OCI-LY3 (cell line): Measurements from ENCODE around the gene UST.

Source experiments
- H2AFZ ChIP-seq: fragments of 200-600, 300-600 bp; shearing (Covaris generic); 2 replicates; pipeline ENCODE4 v1.6.0; 2014; ENCODE audit warnings: antibody characterized with exemption, low read depth, low read length
- H3K27ac ChIP-seq: fragments of 200-600, 300-600 bp; sonication (generic); 2 replicates; pipeline ENCODE4 v1.5.1; 2014; ENCODE audit warnings: mild to moderate bottlenecking, low read length, moderate library complexity, mixed read lengths
- H3K27me3 ChIP-seq: fragments of 200-600, 300-600 bp; sonication (generic); 2 replicates; pipeline ENCODE4 v1.6.1; 2014; ENCODE audit warnings: low read depth, low read length, mixed read lengths
- H3K36me3 ChIP-seq: fragments of 200-600, 300-600 bp; sonication (generic); replicated peaks from 2 replicates; pipeline ENCODE3; 2014; ENCODE audit warnings: low read depth, low read length, mixed read lengths
- H3K4me1 ChIP-seq: fragments of 300-600, 200-600 bp; sonication (generic); 2 replicates; pipeline ENCODE4 v1.6.1; 2014; ENCODE audit warnings: low read length, mixed read lengths
- H3K4me2 ChIP-seq: fragments of 200-600, 300-600 bp; sonication (generic); 2 replicates; pipeline ENCODE4 v1.6.1; 2014; ENCODE audit warnings: low read length, mixed read lengths
- H3K4me3 ChIP-seq: fragments of 300-600, 200-600 bp; sonication (generic); 2 replicates; pipeline ENCODE4 v1.5.1; 2014; ENCODE audit warnings: antibody characterized with exemption, mild to moderate bottlenecking, low read length, moderate library complexity
- H3K79me2 ChIP-seq: fragments of 300-600, 200-600 bp; shearing (Covaris generic); 2 replicates; pipeline ENCODE4 v1.6.1; 2014; ENCODE audit warnings: mild to moderate bottlenecking, low read length, mixed read lengths
- H3K9ac ChIP-seq: fragments of 300-600, 200-600 bp; shearing (Covaris generic); 2 replicates; pipeline ENCODE4 v1.6.0; 2014; ENCODE audit warnings: mild to moderate bottlenecking, low read length, moderate library complexity
- H3K9me3 ChIP-seq: fragments of 200-600, 300-600 bp; shearing (Covaris generic); 2 replicates; pipeline ENCODE4 v1.6.1; 2014; ENCODE audit warnings: low read length, mixed read lengths; ENCODE audit not compliant: insufficient read depth
- H4K20me1 ChIP-seq: fragments of 200-600, 300-600 bp; sonication (generic); 2 replicates; pipeline ENCODE4 v1.6.1; 2016; ENCODE audit warnings: low read length, mixed read lengths; ENCODE audit not compliant: insufficient read depth
- CTCF ChIP-seq: fragments of 200-600, 300-600 bp; sonication (generic); IDR thresholded peaks from 2 replicates; pipeline ENCODE4 v1.5.1; 2014; ENCODE audit warnings: antibody characterized with exemption, low read length, low read depth
- EZH2phosphoT487 ChIP-seq: fragments of 200-600 bp; shearing (Covaris generic); IDR thresholded peaks from 2 replicates; pipeline ENCODE4 v1.6.1; 2018; ENCODE audit warnings: antibody characterized with exemption, mixed run types, low read depth

UST gene

GRCh38 chr6:148768646-148769270, 21.9 kb downstream of the UST start:
- peaks cover 19% of the 10 kb centered on the region for H3K4me1 ChIP-seq
- no peak overlapping the region for H3K27ac ChIP-seq
- H4K20me1 ChIP-seq = no peaks in the 10 kb centered on the region
- H3K4me2 ChIP-seq = no peak overlapping the region
- H3K9ac ChIP-seq = no peak overlapping the region
- no peak overlapping the region for H2AFZ ChIP-seq
- TF ChIP-seq CTCF = no peak
- no peak for TF ChIP-seq EZH2phosphoT487
- no peaks in the 10 kb centered on the region for H3K36me3 ChIP-seq
- H3K4me3 ChIP-seq = no peak overlapping the region
- H3K27me3 ChIP-seq = no peaks in the 10 kb centered on the region; the same call in 1 of the 2 replicates
- peaks cover 19% of the 10 kb centered on the region for H3K79me2 ChIP-seq
- no peaks in the 10 kb centered on the region for H3K9me3 ChIP-seq

DNA sequence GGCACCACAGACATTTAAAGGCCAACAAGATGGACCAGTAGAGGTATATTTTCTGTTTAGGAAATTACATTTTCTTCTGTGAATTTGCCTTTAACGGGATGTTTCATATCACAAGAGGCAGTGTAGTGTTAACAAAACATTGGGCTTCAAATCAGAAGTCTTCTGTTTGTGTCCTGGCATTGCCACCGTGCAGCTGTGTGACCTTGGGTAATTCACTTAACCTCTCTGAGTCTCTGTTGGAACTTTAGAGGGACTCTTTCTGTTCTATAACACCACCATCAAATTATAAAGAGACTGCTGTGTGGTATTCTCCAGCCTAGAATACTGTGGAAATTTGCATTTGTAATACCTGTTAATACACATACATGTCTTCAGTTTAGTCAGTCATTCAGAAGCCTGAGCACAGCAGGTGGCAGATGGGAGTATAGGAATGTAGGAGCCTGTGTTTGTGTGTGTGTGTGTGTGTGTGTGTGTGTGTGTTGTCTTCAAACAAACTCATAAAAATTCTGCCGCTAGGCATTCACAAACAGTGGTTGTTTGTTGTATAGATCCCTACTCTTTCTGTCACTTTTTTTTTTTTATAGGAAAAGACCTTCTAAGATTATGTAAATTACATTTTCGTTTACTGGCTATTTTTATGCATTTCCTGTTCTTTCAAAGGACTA, 22.6 kb downstream of the UST start:
- peaks cover 15% of the 10 kb centered on the region for H3K4me1 ChIP-seq
- H3K27me3 ChIP-seq = no peaks in the 10 kb centered on the region; the same call in 1 of the 2 replicates
- H3K9me3 ChIP-seq = no peaks in the 10 kb centered on the region
- H3K79me2 ChIP-seq = peaks cover 19% of the 10 kb centered on the region
- H3K4me3 ChIP-seq = no peak overlapping the region
- H3K27ac ChIP-seq = no peak overlapping the region
- H3K36me3 ChIP-seq = no peaks in the 10 kb centered on the region
- no peak overlapping the region for H2AFZ ChIP-seq
- H4K20me1 ChIP-seq = no peaks in the 10 kb centered on the region
- no peak overlapping the region for H3K4me2 ChIP-seq
- no peak for TF ChIP-seq EZH2phosphoT487
- TF ChIP-seq CTCF = no peak
- H3K9ac ChIP-seq = no peak overlapping the region

DNA sequence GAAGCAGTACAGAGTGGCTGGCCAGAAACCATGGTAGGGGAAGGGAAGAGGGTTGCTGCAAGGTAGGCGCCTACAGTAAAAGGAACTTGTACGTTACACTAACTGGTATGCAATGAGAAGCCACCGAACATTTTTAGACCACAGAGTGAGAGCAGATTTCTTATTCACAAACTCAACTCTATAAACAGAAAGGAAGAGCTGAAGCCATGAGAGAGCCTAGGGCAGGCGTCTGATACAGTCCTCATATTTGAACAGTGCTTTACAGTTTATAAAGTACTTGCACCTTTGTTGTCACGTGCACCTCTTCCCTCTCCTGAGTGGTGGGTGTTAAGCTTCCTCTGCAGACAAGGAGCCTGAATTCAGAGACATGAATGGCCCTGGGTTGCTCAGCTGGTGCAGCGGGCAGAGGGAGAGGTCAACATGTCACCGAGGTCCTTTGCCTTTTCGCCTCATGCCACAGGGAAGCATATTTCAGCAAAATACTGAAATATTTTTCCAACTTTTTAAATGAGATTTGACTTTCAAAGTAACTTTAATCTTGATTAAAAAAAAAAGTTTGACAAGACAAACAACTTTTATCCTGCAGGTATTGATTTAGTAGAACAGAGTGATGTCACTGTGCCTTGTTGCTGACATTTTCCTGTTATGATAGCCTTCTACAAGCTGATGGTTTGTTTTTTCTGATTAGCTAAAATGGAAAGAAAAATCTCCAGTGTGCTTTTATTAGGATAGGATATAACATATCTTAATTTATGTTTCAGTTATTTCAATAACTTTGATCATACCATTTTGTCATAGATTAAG, 23.8 kb downstream of the UST start:
- no peaks in the 10 kb centered on the region for H4K20me1 ChIP-seq
- no peaks in the 10 kb centered on the region; the same call in 1 of the 2 replicates for H3K27me3 ChIP-seq
- no peak overlapping the region for H3K4me2 ChIP-seq
- no peak overlapping the region for H3K4me3 ChIP-seq
- H3K9me3 ChIP-seq = no peaks in the 10 kb centered on the region
- peaks cover 22% of the 10 kb centered on the region for H3K79me2 ChIP-seq
- peaks cover 10% of the 10 kb centered on the region for H3K4me1 ChIP-seq
- H3K9ac ChIP-seq = no peak overlapping the region
- TF ChIP-seq CTCF = no peak
- TF ChIP-seq EZH2phosphoT487 = no peak
- no peak overlapping the region for H3K27ac ChIP-seq
- no peaks in the 10 kb centered on the region for H3K36me3 ChIP-seq
- H2AFZ ChIP-seq = no peak overlapping the region

DNA sequence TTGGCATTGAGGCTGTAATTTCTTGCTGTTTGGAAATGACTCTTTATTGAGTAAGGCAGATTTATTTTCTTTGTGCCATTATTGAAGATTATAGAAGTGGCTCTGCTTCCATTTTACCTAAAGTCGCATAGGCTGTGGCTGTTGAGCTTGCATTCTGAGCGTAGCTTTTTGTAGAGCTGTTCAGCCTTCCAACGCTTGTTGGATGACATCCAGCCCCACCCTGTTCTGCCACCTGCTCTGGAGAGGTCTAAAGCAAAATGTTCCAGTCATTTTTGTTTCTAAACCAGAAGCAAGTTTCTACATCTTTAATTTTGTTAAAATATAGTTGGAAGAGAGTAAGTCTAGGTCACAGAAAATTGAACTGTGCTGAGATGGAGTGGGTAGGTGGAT, 24.4 kb downstream of the UST start:
- no peaks in the 10 kb centered on the region for H3K36me3 ChIP-seq
- H3K79me2 ChIP-seq = peaks cover 21% of the 10 kb centered on the region
- H3K27me3 ChIP-seq = no peaks in the 10 kb centered on the region; the same call in 1 of the 2 replicates
- no peaks in the 10 kb centered on the region for H4K20me1 ChIP-seq
- H3K4me2 ChIP-seq = no peak overlapping the region
- no peak overlapping the region for H2AFZ ChIP-seq
- H3K4me1 ChIP-seq = peaks cover 13% of the 10 kb centered on the region
- H3K9ac ChIP-seq = no peak overlapping the region
- no peaks in the 10 kb centered on the region for H3K9me3 ChIP-seq
- no peak for TF ChIP-seq CTCF
- H3K27ac ChIP-seq = no peak overlapping the region
- no peak overlapping the region for H3K4me3 ChIP-seq
